NCI-H774 (cell line): ENCODE measurements around the gene DAPK2.

ENCODE experiments used
- DNase-seq: peaks from one replicate; lab custom pipeline; 2025; lab: John Stamatoyannopoulos, UW

DAPK2 gene

GRCh38 chr15:63864186-63864585, 182.1 kb downstream of the DAPK2 start:
- no peak for DNase-seq

GRCh38 chr15:63861946-63862517, 184.3 kb downstream of the DAPK2 start:
- DNase-seq, result no peak

GRCh38 chr15:63860555-63860954, 185.7 kb downstream of the DAPK2 start:
- no peak for DNase-seq

- no peak for DNase-seq
Measured at GRCh38 chr15:63860155-63860554, 186.1 kb downstream of the DAPK2 start.

GRCh38 chr15:63858881-63859280, 187.4 kb downstream of the DAPK2 start:
- no peak for DNase-seq

GRCh38 chr15:63858448-63858847, 187.8 kb downstream of the DAPK2 start:
- DNase-seq, result no peak

- DNase-seq, result no peak
Measured at GRCh38 chr15:63857461-63857856, 188.8 kb downstream of the DAPK2 start.
